NOMO-1 treated with DMSO at 0.1 percent for 48 hours (cell line): ENCODE data around the gene PPM1F.

Experiments used
- DNase-seq: peaks from one replicate; lab custom pipeline; 2025; ENCODE audit not compliant: unreplicated experiment; lab: John Stamatoyannopoulos, UW

PPM1F gene

GRCh38 chr22:21952586-21953571 lies at the start of gene PPM1F:
Gene PPM1F (minus strand): TSS chr22:21952848. CDS start chr22:21946048, 6,800 bp downstream.
- DNase-seq: peak; percentile 73

- no peak for DNase-seq
Measured at GRCh38 chr22:22001664-22002525, 49.2 kb upstream of the PPM1F start.

GRCh38 chr22:21998595-21999247 lies 46.1 kb upstream of the PPM1F start:
- no peak for DNase-seq

GRCh38 chr22:21996175-21996720 lies 43.6 kb upstream of the PPM1F start:
- DNase-seq: no peak

- DNase-seq: no peak
Measured at GRCh38 chr22:21995660-21996059, 43.0 kb upstream of the PPM1F start.

GRCh38 chr22:21994881-21995444 lies 42.3 kb upstream of the PPM1F start:
- DNase-seq: no peak

- no peak for DNase-seq
Measured at GRCh38 chr22:21992593-21993237, 40.1 kb upstream of the PPM1F start.

GRCh38 chr22:21991774-21992173 lies 39.1 kb upstream of the PPM1F start:
- DNase-seq: no peak

- no peak for DNase-seq
Measured at GRCh38 chr22:21991304-21991596, 38.6 kb upstream of the PPM1F start.

- no peak for DNase-seq
Measured at GRCh38 chr22:21990445-21991303, 38.0 kb upstream of the PPM1F start.

- DNase-seq: no peak
Measured at GRCh38 chr22:21989049-21989448, 36.4 kb upstream of the PPM1F start.

- DNase-seq: no peak
Measured at GRCh38 chr22:21985214-21985613, 32.6 kb upstream of the PPM1F start.

- peak; percentile 1 for DNase-seq
Measured at GRCh38 chr22:21984793-21985192, 32.1 kb upstream of the PPM1F start.

- peak; percentile 70 for DNase-seq
Measured at GRCh38 chr22:21982338-21982965, 29.8 kb upstream of the PPM1F start, which contains the start of gene TOP3B. Gene TOP3B (minus strand): TSS chr22:21982787. CDS start chr22:21975709, 7,078 bp downstream.

GRCh38 chr22:21981874-21982273 lies 29.2 kb upstream of the PPM1F start:
- no peak for DNase-seq

GRCh38 chr22:21980547-21980946 lies 27.9 kb upstream of the PPM1F start:
- DNase-seq: no peak

- DNase-seq: no peak
Measured at GRCh38 chr22:21978564-21979386, 26.1 kb upstream of the PPM1F start.

- no peak for DNase-seq
Measured at GRCh38 chr22:21977814-21978213, 25.2 kb upstream of the PPM1F start.
